SH-SY5Y (cell line): ENCODE results near the gene SLC16A13.

Experiments used
- GATA2 ChIP-seq: IDR thresholded peaks from 2 replicates; pipeline ENCODE4 v1.6.1; 2011; ENCODE audit warnings: mild to moderate bottlenecking, low read depth, low read length
- GATA3 ChIP-seq: IDR thresholded peaks from 2 replicates; pipeline ENCODE4 v1.6.1; 2011; ENCODE audit warnings: low read depth, mild to moderate bottlenecking, low read length, moderate library complexity

The SLC16A13 gene

DNA sequence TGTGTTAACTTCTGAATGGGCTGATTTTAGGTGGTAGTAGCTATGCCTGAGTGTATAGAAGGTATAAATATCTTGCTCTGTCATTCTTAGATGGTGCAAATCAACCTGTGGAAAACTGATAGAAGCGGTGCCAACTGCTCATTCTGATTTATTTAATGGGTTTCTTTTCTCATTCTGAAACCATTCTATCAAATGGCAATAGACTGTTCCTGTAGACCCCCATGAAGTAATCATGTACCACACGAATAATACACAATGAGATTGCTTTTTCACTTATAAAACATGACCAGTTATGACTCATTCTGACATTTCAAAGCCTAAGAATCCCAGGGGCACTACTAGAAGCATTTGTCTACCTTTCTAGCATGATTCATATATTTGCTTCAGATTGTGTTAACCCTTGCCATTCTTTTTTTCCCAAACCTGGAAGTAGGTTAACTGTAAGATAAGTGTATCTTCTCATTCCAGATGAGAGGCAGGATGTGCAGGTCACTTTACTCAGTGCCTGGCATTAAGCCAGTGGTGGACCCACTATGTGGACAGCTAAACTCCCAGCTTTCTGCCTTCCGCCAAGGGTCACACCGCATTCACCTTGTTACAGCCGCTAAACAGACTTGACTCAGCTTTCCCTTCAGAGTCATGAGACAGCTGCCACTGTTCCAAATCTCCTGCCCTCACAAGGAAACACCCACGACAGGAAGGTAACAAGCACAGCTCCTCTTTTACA lies 24.5 kb downstream of the SLC16A13 start:
- TF ChIP-seq GATA3 (no peak), GATA2 (no peak)

DNA sequence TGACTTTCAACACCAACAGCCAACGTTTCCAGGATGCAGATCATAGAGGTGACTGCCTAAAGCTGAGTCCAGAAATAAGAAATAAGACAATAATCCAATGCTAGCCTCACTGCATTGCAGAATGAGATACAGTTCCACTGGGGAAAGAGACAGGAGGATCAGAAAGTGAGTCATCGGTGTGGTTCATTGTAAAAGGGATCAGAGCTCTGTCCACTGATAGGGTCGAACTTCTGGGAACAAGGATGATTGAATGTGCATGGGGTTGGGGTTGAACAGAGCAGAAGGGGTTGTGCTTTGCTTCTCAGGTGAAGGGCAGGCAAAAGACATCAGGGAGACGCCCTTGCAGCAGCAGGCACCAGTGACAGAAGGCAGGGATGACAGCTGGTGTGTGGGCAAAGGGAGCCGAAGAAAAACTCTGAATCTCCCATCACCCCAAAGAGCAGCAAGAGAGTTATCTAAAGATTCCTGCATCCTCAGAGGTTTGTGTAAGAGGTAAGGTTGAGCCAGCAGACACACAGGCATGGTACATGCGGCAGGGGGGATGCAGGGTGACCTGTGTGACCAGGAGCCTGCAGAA lies 27.8 kb downstream of the SLC16A13 start:
- TF ChIP-seq GATA3 = no peak
- TF ChIP-seq GATA2 = no peak

DNA sequence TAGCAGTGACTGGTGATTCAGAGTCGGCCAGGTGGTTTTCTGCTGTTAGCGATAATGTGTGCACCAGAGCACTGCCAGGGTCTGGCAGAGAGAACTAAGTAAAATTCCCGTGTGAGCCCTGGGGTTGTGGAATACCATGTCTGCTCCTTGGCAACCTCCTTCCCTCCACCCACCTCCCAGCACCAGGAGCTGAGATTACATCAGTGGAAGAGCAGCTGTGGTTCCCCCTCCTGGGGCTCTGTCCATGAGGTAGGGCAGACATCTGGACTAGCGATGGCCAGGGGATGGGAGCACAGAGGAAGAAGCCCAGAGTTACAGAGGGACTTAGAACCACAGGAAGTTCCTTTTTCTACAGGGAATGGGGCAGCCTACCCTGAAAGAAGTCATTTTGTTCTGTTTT lies 28.4 kb downstream of the SLC16A13 start:
- TF ChIP-seq GATA2 (0 out of 2 replicates have a peak, but pooled peaks have one; percentile 18), GATA3 (no peak)

DNA sequence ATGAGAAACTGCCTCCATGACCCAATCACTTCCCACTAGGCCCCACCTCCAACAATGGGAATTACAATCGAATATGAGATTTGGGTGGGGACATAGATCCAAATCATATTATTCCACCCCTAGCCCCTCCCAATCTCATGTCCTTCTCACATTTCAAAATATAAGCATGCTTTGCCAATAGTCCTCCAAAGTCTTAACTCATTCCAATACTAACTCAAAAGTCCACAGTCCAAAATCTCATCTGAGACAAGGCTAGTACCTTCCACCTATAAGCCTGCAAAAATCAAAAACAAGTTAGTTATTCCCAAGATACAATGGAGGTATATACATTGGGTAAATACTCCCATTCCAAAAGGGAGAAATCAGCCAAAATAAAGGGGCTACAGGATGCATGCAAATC lies 31.4 kb downstream of the SLC16A13 start:
- no peak for TF ChIP-seq GATA2
- TF ChIP-seq GATA3 = no peak

DNA sequence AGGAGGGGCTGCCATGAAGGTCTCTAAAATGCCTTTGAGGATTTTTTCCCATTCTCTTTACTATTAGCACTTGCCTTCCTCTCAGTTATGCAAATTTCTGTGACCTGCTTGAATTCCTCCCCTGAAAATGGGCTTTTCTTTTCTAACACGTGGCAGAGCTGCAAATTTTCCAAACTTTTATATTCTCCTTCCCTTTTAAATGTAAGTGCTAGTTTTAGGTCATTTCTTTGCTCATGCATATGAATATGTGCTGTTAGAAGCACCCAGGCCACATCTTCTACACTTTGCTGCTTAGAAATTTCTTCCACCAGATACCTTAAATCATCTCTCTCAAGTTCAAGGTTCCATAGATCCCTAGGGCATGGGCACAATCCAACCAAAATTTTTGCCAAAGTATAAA lies 32.5 kb downstream of the SLC16A13 start:
- TF ChIP-seq GATA3 = no peak
- no peak for TF ChIP-seq GATA2

DNA sequence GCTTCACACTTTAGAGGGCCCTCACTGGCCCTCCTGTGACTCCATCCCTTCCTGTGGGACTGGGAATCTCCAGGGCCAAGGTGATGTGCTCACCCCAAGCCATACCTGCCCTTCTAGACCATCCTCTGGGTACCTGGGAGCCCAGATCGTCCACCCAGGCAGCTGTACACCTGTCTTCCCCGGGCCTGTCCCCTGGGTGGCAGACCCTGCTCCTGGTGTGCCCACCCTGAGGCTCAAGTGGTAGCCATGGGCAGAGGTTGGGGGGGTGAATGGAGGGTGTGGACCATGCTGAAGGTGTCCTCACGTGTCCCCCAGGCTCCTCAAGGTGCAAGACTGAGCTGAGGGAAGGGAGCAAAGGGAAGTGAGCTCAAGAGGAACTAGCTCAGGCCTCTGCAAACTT lies 34.9 kb downstream of the SLC16A13 start:
- TF ChIP-seq GATA3 (no peak), GATA2 (no peak)

DNA sequence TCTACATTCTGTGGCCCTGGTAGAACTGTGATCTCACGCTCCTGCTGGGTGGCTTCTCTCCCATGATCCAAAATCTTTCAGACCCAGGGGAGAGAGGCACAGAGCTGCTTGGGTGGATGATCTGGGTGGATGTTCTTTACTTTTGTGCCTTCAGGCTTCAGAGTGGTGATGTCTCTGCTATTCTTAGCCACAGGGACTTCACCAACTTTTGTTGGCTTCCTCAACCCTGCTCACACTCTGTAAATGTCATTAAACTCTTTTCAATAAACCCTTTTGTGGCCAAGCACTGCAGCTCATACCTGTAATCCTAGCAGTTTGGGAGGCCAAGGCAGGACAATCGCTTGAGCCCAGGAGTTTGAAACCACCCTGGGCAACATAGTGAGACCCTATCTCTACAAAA lies 36.6 kb downstream of the SLC16A13 start:
- TF ChIP-seq GATA3 (no peak), GATA2 (no peak)

DNA sequence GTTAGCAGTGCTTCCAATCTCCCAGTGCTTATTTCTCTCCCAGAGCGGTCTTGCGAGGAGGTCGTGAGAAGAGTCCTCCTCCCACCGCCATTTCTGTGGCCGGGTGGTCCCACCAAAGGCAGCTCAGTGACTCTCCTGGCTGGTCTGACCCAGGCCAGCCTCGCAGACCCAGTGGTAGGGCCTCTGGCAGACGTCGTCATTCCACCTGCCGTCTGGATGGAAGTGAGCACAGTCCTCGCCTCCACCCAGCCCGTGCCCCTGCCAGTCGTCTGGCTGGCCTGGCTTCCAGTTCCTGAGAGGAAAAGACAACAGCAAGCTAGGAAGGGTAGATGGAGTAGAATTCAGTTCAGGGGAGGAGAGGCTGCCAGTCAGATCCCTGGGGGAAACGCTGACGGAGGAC lies 39.1 kb downstream of the SLC16A13 start:
- TF ChIP-seq GATA3 (no peak), GATA2 (no peak)

DNA sequence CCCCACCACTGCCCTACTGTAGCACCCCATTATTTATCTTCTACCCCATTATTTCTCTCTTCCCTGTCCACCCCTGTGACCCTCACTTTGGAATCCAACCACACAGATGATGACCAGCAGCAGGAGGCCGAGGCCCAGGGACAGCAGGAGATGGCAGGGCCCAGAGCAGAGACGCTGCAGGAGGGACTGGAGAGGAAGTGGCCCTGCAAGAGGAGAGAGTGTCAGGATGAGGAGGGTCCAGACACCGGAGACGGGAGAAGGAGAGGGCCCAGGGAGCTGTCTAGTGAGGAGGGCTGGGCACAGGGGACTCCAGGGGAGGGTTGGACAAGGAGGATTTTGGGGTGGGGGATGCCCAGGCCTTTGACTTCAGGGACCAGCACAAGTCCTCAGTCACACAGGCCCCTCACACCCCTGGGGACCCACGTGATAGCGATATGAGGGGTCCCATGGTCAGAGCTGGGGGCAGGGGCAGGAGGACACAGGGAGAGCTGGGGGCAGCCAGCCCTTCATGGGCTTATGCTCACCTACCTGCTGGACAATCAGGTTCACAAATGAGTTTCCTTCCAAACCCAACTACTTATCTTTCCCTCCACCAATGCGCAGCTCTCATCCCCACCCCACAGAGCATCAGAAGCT lies 42.2 kb downstream of the SLC16A13 start:
- TF ChIP-seq GATA2 (no peak), GATA3 (no peak)

DNA sequence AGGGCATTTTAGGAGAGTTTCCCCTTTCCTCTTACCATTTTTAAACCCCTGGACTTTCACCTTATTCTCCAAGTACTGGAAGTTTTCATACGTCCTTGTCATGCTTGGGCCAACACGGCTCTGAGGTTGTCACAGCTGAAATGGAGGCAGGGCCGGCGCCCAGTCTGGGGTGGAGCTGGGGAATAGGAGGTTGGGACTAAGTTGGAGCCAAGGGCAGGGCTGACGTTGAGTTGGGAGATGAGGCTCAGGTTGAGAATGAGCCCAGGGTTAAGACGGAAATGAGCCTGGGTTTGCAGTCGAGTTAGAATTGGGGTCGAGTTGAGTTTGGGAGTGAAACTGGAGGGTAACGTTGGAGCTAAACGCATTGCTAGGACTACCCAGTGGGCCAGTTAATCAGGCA lies 42.9 kb downstream of the SLC16A13 start:
- no peak for TF ChIP-seq GATA2
- TF ChIP-seq GATA3 = no peak

DNA sequence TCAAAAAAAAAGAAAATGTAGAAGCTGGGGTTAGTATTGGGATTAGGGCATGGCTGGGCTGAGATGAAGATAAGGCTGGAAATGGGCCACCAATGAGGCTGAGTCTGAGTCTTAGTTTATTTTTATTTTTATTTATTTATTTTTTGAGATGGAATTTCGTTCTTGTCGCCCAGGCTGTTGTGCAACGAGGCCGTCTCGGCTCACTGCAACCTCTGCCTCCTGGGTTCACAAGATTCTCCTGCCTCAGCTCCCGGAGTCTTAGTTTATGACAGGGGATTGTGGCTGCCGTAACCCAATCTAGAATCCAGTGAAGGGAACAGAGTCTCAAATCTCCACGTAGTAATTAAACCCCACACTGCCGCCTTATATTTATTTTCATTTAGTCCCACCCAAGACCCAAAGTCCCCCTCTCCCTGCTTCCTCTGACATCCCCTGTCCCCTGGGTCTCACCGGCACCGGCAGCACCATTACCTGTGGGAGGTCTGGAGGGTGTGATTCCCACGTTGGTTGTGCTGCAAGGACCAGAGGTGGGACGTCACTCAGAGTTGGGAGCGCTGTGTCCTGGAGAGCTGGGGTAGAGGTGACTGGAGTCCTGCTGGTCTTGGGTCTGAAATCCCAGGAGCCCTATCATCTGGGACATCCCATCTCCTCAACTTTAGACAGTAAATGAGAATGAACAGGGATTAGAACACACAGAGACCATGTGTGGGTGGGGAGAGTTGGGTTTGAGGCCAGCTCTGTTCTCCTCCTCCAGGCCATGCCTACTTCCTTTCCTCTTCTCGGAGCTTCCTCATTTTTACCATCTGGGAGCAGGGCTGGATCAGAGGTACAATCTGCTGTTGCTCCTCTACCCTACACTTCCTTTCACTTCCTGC lies 44.0 kb downstream of the SLC16A13 start, which contains the start of gene CLEC10A:
Gene CLEC10A (minus strand): TSS at position 671 of the 875 bp plus-strand sequence. CDS start 1,439 bp downstream, outside the sequence.
- TF ChIP-seq GATA3 (no peak), GATA2 (no peak)

DNA sequence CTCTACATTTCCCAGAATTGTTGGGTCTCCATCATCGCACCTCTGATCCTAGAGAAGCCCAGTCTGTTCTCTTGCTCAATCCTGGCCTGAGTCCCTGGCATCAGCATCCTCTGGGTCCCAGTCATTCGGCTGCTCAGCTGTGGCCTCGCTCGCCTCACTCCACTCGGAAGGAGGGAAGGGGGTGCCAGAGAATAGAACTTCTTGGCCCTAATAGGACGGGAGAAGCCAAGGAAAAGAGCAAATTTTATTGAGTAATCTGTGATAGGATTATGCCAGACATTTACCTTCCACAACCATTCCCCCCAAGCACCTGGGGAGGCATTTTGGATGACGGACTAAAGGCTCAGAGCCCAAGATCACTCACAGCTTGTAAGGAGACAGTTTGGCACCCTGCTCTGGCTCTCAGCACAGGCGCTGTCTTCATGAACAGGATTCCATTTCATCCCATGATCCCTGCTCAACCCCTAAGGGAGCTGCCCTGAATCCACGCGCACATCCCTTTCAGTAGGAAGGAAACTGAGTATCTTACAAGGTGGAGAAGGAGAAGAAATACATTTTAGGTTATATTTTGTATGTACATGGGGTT lies 44.7 kb downstream of the SLC16A13 start:
- TF ChIP-seq GATA2 = no peak
- TF ChIP-seq GATA3 = no peak

DNA sequence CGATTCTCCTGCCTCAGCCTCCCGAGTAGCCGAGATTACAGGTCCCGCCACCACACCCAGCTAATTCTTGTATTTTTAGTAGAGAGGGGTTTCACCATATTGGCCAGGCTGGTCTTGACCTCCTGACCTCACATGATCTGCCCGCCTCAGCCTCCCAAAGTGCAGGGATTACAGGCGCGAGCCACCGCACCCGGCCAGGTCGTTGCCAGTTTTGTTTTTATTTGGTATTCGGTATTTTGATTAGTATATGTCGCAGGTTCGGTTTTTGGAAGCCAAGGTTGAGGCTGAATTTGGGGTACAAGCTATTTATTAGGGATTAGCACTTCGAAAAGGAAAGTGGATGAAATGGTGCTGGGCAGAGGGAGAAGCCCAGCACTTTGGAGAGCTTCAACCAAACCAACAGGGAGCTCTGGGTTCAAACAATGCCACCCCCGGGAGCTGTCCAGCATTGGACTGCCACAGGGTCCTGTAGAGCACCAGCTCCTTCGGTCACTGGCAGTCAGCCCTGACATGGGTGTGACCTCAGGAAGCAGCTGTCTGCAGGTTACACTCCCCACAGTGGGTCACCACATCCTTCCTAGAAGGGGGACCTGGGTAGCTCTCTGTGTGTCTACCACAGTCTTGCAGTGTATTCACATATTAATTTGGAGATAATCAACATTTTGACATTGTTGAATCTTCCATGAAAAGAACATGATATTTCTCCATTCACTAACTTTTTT lies 45.7 kb downstream of the SLC16A13 start:
- TF ChIP-seq GATA3 = no peak
- no peak for TF ChIP-seq GATA2
